KMS-11 (cell line): ENCODE data around the gene PRKCE.

Source experiments
- H2AFZ ChIP-seq: fragments of 200-600 bp; sonication (generic); 2 replicates; pipeline ENCODE4 v1.6.1; 2016; ENCODE audit warnings: antibody characterized with exemption, mixed run types, low read depth
- H3K27ac ChIP-seq: fragments of 200-600 bp; sonication (generic); 2 replicates; pipeline ENCODE4 v1.6.1; 2016; ENCODE audit warnings: mild to moderate bottlenecking, mixed run types
- H3K27me3 ChIP-seq: fragments of 200-600 bp; sonication (generic); 2 replicates; pipeline ENCODE4 v1.6.1; 2017; ENCODE audit warnings: mild to moderate bottlenecking, low read depth, mixed run types, moderate library complexity; ENCODE audit not compliant: insufficient read depth
- H3K36me3 ChIP-seq: fragments of 200-600 bp; sonication (generic); 2 replicates; pipeline ENCODE4 v1.6.1; 2017; ENCODE audit warnings: mild to moderate bottlenecking, mixed run types; ENCODE audit not compliant: insufficient read depth
- H3K4me1 ChIP-seq: fragments of 200-600 bp; sonication (generic); 2 replicates; pipeline ENCODE4 v1.6.1; 2016; ENCODE audit warnings: mild to moderate bottlenecking, low read depth, mixed run types; ENCODE audit not compliant: poor library complexity, severe bottlenecking
- H3K4me2 ChIP-seq: fragments of 200-600 bp; sonication (generic); 2 replicates; pipeline ENCODE4 v1.7.0; 2016; ENCODE audit warnings: mild to moderate bottlenecking, mixed run types
- H3K4me3 ChIP-seq: fragments of 200-600 bp; sonication (generic); IDR thresholded peaks from 2 replicates; pipeline ENCODE4 v1.6.1; 2017; ENCODE audit warnings: low read depth, low read length, mixed read lengths; ENCODE audit not compliant: insufficient read depth
- H3K79me2 ChIP-seq: fragments of 200-600 bp; sonication (generic); 2 replicates; pipeline ENCODE4 v1.6.1; 2016; ENCODE audit warnings: low read depth, mixed run types; ENCODE audit not compliant: insufficient read depth
- H3K9ac ChIP-seq: fragments of 200-600 bp; sonication (generic); 2 replicates; pipeline ENCODE4 v1.6.1; 2016; ENCODE audit warnings: mild to moderate bottlenecking, mixed run types
- H4K20me1 ChIP-seq: fragments of 200-600 bp; sonication (generic); 2 replicates; pipeline ENCODE4 v1.6.1; 2016; ENCODE audit warnings: mild to moderate bottlenecking, mixed run types; ENCODE audit not compliant: insufficient read depth
- CTCF ChIP-seq: fragments of 200-600 bp; sonication (generic); conservative IDR thresholded peaks from 2 replicates; pipeline ENCODE4 v1.6.1; 2017; ENCODE audit warnings: low read depth, mild to moderate bottlenecking, antibody characterized with exemption, low read length, moderate library complexity, mixed read lengths

PRKCE gene

GRCh38 chr2:45736757-45737704 lies 85.6 kb downstream of the PRKCE start:
- Histone ChIP-seq H4K20me1 (no peaks in the 10 kb centered on the region), H3K4me3 (no peak overlapping the region), H3K4me2 (no peak overlapping the region), H3K79me2 (no peaks in the 10 kb centered on the region), H3K36me3 (no peaks in the 10 kb centered on the region), H2AFZ (no peak overlapping the region), H3K27me3 (no peaks in the 10 kb centered on the region), H3K4me1 (no peaks in the 10 kb centered on the region), H3K27ac (no peak overlapping the region), H3K9ac (no peak overlapping the region)
- no peak for TF ChIP-seq CTCF

GRCh38 chr2:45739796-45740485 lies 88.5 kb downstream of the PRKCE start:
- H3K4me2 ChIP-seq, result no peak overlapping the region
- no peaks in the 10 kb centered on the region for H4K20me1 ChIP-seq
- no peaks in the 10 kb centered on the region for H3K4me1 ChIP-seq
- no peak overlapping the region for H3K9ac ChIP-seq
- no peak overlapping the region for H2AFZ ChIP-seq
- no peaks in the 10 kb centered on the region for H3K79me2 ChIP-seq
- no peaks in the 10 kb centered on the region for H3K36me3 ChIP-seq
- no peak overlapping the region for H3K4me3 ChIP-seq
- no peak overlapping the region for H3K27ac ChIP-seq
- H3K27me3 ChIP-seq, result no peaks in the 10 kb centered on the region
- no peak for TF ChIP-seq CTCF

GRCh38 chr2:45741161-45741850 lies 89.8 kb downstream of the PRKCE start:
- no peaks in the 10 kb centered on the region for H3K27me3 ChIP-seq
- H4K20me1 ChIP-seq, result no peaks in the 10 kb centered on the region
- H3K4me1 ChIP-seq, result no peaks in the 10 kb centered on the region
- no peaks in the 10 kb centered on the region for H3K79me2 ChIP-seq
- TF ChIP-seq CTCF, result no peak
- H3K27ac ChIP-seq, result no peak overlapping the region
- no peak overlapping the region for H3K4me3 ChIP-seq
- H3K9ac ChIP-seq, result no peak overlapping the region
- no peak overlapping the region for H2AFZ ChIP-seq
- no peak overlapping the region for H3K4me2 ChIP-seq
- no peaks in the 10 kb centered on the region for H3K36me3 ChIP-seq

- no peaks in the 10 kb centered on the region for H3K79me2 ChIP-seq
- no peaks in the 10 kb centered on the region for H3K36me3 ChIP-seq
- H3K4me1 ChIP-seq, result no peaks in the 10 kb centered on the region
- no peak overlapping the region for H3K9ac ChIP-seq
- H3K4me3 ChIP-seq, result no peak overlapping the region
- H3K27me3 ChIP-seq, result no peaks in the 10 kb centered on the region
- no peaks in the 10 kb centered on the region for H4K20me1 ChIP-seq
- H3K27ac ChIP-seq, result no peak overlapping the region
- no peak overlapping the region for H3K4me2 ChIP-seq
- no peak overlapping the region for H2AFZ ChIP-seq
- no peak for TF ChIP-seq CTCF
Measured at GRCh38 chr2:45743531-45744396, 92.3 kb downstream of the PRKCE start.
